ENCODE data around the gene CNOT3.

Gene CNOT3

GRCh38 chr19:54094426-54095000 is 43.0 kb upstream of the CNOT3 start:
- H3K9me3 ChIP-seq (ENCODE audit: control insufficient read depth, insufficient read depth, low read depth, low read length), result no peaks in the 10 kb centered on the region
- CTCF ChIA-PET, result interaction anchor here (0.7 to 0.9 kb wide), 2 partner anchors 7 to 8 kb away, joined by 3 to 4 read pairs; no protein-coding TSS in a partner anchor

DNA sequence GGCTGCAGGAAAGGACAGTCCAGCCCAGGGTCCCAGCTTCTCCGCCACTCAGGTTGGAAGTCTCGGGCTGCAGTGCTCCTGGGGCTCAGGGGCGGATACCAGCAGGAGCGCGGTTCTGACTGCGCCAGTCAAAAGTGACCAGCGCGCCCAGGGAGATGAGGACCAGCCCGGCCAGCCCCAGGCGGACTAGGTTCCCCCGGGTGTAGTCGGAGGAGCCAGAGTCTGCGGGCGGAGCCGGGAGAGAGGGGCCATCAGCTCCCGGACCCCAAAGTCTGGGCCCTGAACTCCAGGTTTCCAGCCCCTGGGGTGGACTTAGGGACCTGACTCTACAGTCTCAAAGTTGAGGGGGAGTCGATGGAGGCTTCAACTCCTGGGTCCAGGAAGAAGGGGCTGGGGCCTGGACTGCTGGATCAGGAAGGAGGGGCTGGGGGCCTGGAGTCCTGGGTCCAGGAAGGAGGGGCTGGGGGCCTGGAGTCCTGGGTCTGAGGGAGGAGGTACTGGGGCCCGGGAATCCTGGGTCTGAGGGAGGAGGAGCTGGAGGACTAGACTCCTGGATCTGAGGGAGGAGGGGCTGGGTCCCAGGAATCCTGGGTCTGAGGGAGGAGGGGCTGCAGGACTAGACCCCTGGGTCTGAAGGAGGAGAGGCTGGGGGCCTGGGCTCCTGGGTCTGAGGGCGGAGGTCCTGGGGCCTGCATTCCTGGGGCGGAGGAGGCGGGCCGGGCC is 42.3 kb upstream of the CNOT3 start:
- no peak overlapping the region; the same call in 1 of the 2 replicates for H3K27ac ChIP-seq (ENCODE audit: extremely low read depth, low read depth, low read length)
- no peaks in the 10 kb centered on the region for H3K9me3 ChIP-seq (ENCODE audit: control insufficient read depth, insufficient read depth, low read depth, low read length)
- no peaks in the 10 kb centered on the region for H3K4me1 ChIP-seq (ENCODE audit: control insufficient read depth, insufficient read depth, low read length)
- H3K36me3 ChIP-seq (ENCODE audit: control insufficient read depth in 2 of 2, insufficient read depth in 1 of 2, low read length in 2 of 2), result no peaks in the 10 kb centered on the region
- POLR2A ChIA-PET, result interaction anchor here (0.6 to 1.2 kb wide), 3 partner anchors 20 to 293 kb away, joined by 3 to 5 read pairs (median 3); partner anchors contain the start of genes CNOT3, PRPF31 and TFPT
- peak overlapping the region; percentile 8; the same call in 1 of the 2 replicates for H3K4me3 ChIP-seq (ENCODE audit: low read depth, low read length)
- CTCF ChIA-PET, result interaction anchor here (0.5 to 1.0 kb wide), 4 partner anchors 9 to 411 kb away, joined by 3 to 4 read pairs (median 3); no protein-coding TSS in a partner anchor
- TF ChIP-seq ZNF19 (tag by site-specific recombination; IDR thresholded peaks at IDR 0.05; ENCODE audit: low read depth) (no peak), YY1 (tag by site-specific recombination; IDR thresholded peaks at IDR 0.05) (no peak), MEIS1 (CRISPR knock-in tag; IDR thresholded peaks at IDR 0.05; ENCODE audit: borderline replicate concordance) (no peak), ZBTB26 (tag by site-specific recombination; optimal IDR thresholded peaks at IDR 0.05) (no peak), ZNF121 (tag by site-specific recombination; IDR thresholded peaks at IDR 0.05) (no peak), IKZF3 (tag by site-specific recombination; IDR thresholded peaks at IDR 0.05) (no peak), ZNF280C (tag by site-specific recombination; IDR thresholded peaks at IDR 0.05) (no peak), ZNF777 (tag by site-specific recombination; IDR thresholded peaks at IDR 0.05; ENCODE audit: borderline replicate concordance) (no peak), ZNF335 (tag by site-specific recombination; conservative IDR thresholded peaks at IDR 0.05) (no peak), ZNF2 (tag by site-specific recombination; IDR thresholded peaks at IDR 0.05) (no peak), ZNF391 (tag by site-specific recombination; IDR thresholded peaks at IDR 0.05; ENCODE audit: borderline replicate concordance, low read depth) (no peak), ZNF626 (tag by site-specific recombination; IDR thresholded peaks at IDR 0.05) (no peak)

More at GRCh38 chr19:54094426-54095000, 43.0 kb upstream of the CNOT3 start:
- POLR2A ChIA-PET, result interaction anchor here (0.6 kb wide), 1 partner anchor 292 kb away, joined by 3 read pairs; no protein-coding TSS in a partner anchor
- TF ChIP-seq ZNF626 (tag by site-specific recombination; IDR thresholded peaks at IDR 0.05) (no peak), ZNF580 (tag by site-specific recombination; IDR thresholded peaks at IDR 0.05) (no peak), ZNF777 (tag by site-specific recombination; IDR thresholded peaks at IDR 0.05; ENCODE audit: borderline replicate concordance) (no peak), ZNF394 (tag by site-specific recombination; IDR thresholded peaks at IDR 0.05; ENCODE audit: borderline replicate concordance) (no peak), ZBTB48 (tag by site-specific recombination; IDR thresholded peaks at IDR 0.05) (no peak), ZNF354C (tag by site-specific recombination; IDR thresholded peaks at IDR 0.05; ENCODE audit: borderline replicate concordance, low read depth) (no peak), PRDM6 (tag by site-specific recombination; IDR thresholded peaks at IDR 0.05) (no peak), SALL2 (tag by site-specific recombination; IDR thresholded peaks at IDR 0.05; ENCODE audit: borderline replicate concordance) (no peak), ZBTB17 (tag by site-specific recombination; IDR thresholded peaks at IDR 0.05) (no peak)
- TF ChIP-seq, protein P1, sequence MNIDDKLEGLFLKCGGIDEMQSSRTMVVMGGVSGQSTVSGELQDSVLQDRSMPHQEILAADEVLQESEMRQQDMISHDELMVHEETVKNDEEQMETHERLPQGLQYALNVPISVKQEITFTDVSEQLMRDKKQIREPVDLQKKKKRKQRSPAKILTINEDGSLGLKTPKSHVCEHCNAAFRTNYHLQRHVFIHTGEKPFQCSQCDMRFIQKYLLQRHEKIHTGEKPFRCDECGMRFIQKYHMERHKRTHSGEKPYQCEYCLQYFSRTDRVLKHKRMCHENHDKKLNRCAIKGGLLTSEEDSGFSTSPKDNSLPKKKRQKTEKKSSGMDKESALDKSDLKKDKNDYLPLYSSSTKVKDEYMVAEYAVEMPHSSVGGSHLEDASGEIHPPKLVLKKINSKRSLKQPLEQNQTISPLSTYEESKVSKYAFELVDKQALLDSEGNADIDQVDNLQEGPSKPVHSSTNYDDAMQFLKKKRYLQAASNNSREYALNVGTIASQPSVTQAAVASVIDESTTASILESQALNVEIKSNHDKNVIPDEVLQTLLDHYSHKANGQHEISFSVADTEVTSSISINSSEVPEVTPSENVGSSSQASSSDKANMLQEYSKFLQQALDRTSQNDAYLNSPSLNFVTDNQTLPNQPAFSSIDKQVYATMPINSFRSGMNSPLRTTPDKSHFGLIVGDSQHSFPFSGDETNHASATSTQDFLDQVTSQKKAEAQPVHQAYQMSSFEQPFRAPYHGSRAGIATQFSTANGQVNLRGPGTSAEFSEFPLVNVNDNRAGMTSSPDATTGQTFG (tag by site-specific recombination; IDR thresholded peaks at IDR 0.05; ENCODE audit: borderline replicate concordance), result no peak
- TF ChIP-seq, protein P2, sequence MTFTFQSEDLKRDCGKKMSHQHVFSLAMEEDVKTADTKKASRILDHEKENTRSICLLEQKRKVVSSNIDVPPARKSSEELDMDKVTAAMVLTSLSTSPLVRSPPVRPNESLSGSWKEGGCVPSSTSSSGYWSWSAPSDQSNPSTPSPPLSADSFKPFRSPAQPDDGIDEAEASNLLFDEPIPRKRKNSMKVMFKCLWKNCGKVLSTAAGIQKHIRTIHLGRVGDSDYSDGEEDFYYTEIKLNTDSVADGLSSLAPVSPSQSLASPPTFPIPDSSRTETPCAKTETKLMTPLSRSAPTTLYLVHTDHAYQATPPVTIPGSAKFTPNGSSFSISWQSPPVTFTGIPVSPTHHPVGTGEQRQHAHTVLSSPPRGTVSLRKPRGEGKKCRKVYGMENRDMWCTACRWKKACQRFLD (tag by site-specific recombination; IDR thresholded peaks at IDR 0.05), result no peak
- Histone ChIP-seq H3K36me3 (ENCODE audit: control insufficient read depth in 2 of 2, insufficient read depth in 1 of 2, low read length in 2 of 2) (no peaks in the 10 kb centered on the region), H3K27ac (ENCODE audit: extremely low read depth, low read depth, low read length) (no peak overlapping the region), H3K4me1 (ENCODE audit: control insufficient read depth, insufficient read depth, low read length) (no peaks in the 10 kb centered on the region), H3K4me3 (ENCODE audit: low read depth, low read length) (no peak overlapping the region)
